ENCODE measurements around the gene ZNF121.

Gene ZNF121

GRCh38 chr19:9584073-9584833 lies at the start of gene ZNF121:
Gene ZNF121 (minus strand): TSS chr19:9584504. CDS start chr19:9568097, 16,407 bp downstream.
- peak within 1 kb of the TSS; percentile 91 for H3K4me3 ChIP-seq (ENCODE audit: low read depth, low read length)
- no peak for TF ChIP-seq CTCF (IDR thresholded peaks at IDR 0.05; ENCODE audit: borderline replicate concordance, insufficient read depth, low read depth, low read length)

GRCh38 chr19:9627856-9628255 lies 43.6 kb upstream of the ZNF121 start:
- TF ChIP-seq CTCF (IDR thresholded peaks at IDR 0.05; ENCODE audit: borderline replicate concordance, insufficient read depth, low read depth, low read length) = no peak
- no peak overlapping the region for H3K4me3 ChIP-seq (ENCODE audit: low read depth, low read length)

- no peak for TF ChIP-seq CTCF (IDR thresholded peaks at IDR 0.05; ENCODE audit: borderline replicate concordance, insufficient read depth, low read depth, low read length)
- H3K4me3 ChIP-seq (ENCODE audit: low read depth, low read length) = no peak overlapping the region
These were observed 38.2 kb upstream of the ZNF121 start for GRCh38 chr19:9622531-9622930.

- TF ChIP-seq CTCF (IDR thresholded peaks at IDR 0.05; ENCODE audit: borderline replicate concordance, insufficient read depth, low read depth, low read length) = no peak
- peak within 1 kb of the TSS; percentile 90 for H3K4me3 ChIP-seq (ENCODE audit: low read depth, low read length)
These were observed 37.1 kb upstream of the ZNF121 start, which contains the start of gene ZNF561 for GRCh38 chr19:9621156-9622037. Gene ZNF561 (minus strand): TSS chr19:9621232. CDS start chr19:9619456, 1,776 bp downstream.

- H3K4me3 ChIP-seq (ENCODE audit: low read depth, low read length) = peak overlapping the region; percentile 90
- TF ChIP-seq CTCF (IDR thresholded peaks at IDR 0.05; ENCODE audit: borderline replicate concordance, insufficient read depth, low read depth, low read length) = no peak
These were observed 36.5 kb upstream of the ZNF121 start for GRCh38 chr19:9620842-9621155.

- no peak for TF ChIP-seq CTCF (IDR thresholded peaks at IDR 0.05; ENCODE audit: borderline replicate concordance, insufficient read depth, low read depth, low read length)
- no peak overlapping the region for H3K4me3 ChIP-seq (ENCODE audit: low read depth, low read length)
These were observed 31.5 kb upstream of the ZNF121 start for GRCh38 chr19:9615844-9616243.

All from GM12875 (cell line).